ENCODE measurements around the gene PPM1N. TPM values are rescaled to one million over a fixed set of nuclear protein-coding genes. Genes with fewer than 3 reads are reported as not detected.
A peak's percentile ranks its signal among the peaks of the same experiment; 100 is the strongest.

Gene PPM1N
- total and polyA plus RNA-seq, 2 of the 13 experiments (the other 11 are each of a cell fraction or from before 2014, with no cell fraction given): 0.31 to 1.8 TPM

- TF ChIP-seq MEIS1 (CRISPR knock-in tag; IDR thresholded peaks at IDR 0.05; ENCODE audit: borderline replicate concordance) (no peak; the same call in 1 of the 2 replicates), ZNF33A (CRISPR knock-in tag; IDR thresholded peaks at IDR 0.05; ENCODE audit: borderline replicate concordance) (no peak), CBFB (CRISPR knock-in tag; IDR thresholded peaks at IDR 0.05) (peak; percentile 28; the same call in 1 of the 2 replicates), ZNF747 (CRISPR knock-in tag; IDR thresholded peaks at IDR 0.05; ENCODE audit: borderline replicate concordance) (no peak), SAP130 (CRISPR knock-in tag; IDR thresholded peaks at IDR 0.05; ENCODE audit: low read depth) (peak; percentile 94), PRMT3 (CRISPR knock-in tag; IDR thresholded peaks at IDR 0.05; ENCODE audit: borderline replicate concordance, low read depth) (no peak), GMEB1 (CRISPR knock-in tag; IDR thresholded peaks at IDR 0.05; ENCODE audit: borderline replicate concordance) (peak; percentile 54; the same call in 1 of the 2 replicates), ZNF598 (CRISPR knock-in tag; IDR thresholded peaks at IDR 0.05; ENCODE audit: borderline replicate concordance) (0 out of 2 replicates have a peak, but pooled peaks have one; percentile 37), ZBTB7B (CRISPR knock-in tag; IDR thresholded peaks at IDR 0.05) (peak; percentile 88), ZNF414 (CRISPR knock-in tag; IDR thresholded peaks at IDR 0.05) (no peak), CHCHD3 (CRISPR knock-in tag; IDR thresholded peaks at IDR 0.05) (no peak), NFYB (CRISPR knock-in tag; IDR thresholded peaks at IDR 0.05) (peak; percentile 21; the same call in 1 of the 2 replicates), ZFX (CRISPR knock-in tag; IDR thresholded peaks at IDR 0.05; ENCODE audit: low read depth) (peak; percentile 50), MBNL3 (CRISPR knock-in tag; conservative IDR thresholded peaks at IDR 0.05) (no peak), FOXP1 (IDR thresholded peaks at IDR 0.05) (no peak), FOXP1 (CRISPR knock-in tag; IDR thresholded peaks at IDR 0.05) (peak; percentile 49; the same call in 1 of the 2 replicates), ZBTB3 (CRISPR knock-in tag; IDR thresholded peaks at IDR 0.05; ENCODE audit: borderline replicate concordance, low read depth) (no peak), ZEB1 (IDR thresholded peaks at IDR 0.05; ENCODE audit: insufficient replicate concordance, low read depth) (no peak), ZFY (CRISPR knock-in tag; IDR thresholded peaks at IDR 0.05) (peak; percentile 35; the same call in 1 of the 2 replicates), ZMYM2 (CRISPR knock-in tag; IDR thresholded peaks at IDR 0.05) (0 out of 2 replicates have a peak, but pooled peaks have one; percentile 37), ZNF670 (CRISPR knock-in tag; IDR thresholded peaks at IDR 0.05; ENCODE audit: borderline replicate concordance) (peak; percentile 39; the same call in 1 of the 2 replicates), DZIP1 (CRISPR knock-in tag; IDR thresholded peaks at IDR 0.05) (no peak)
Observed at GRCh38 chr19:45455707-45456499, 42.3 kb upstream of the PPM1N start (continued).
